ENCODE measurements around the gene HGF. TPM values are rescaled to one million over a fixed set of nuclear protein-coding genes. Genes with fewer than 3 reads are reported as not detected.

Gene HGF
- total RNA-seq, 4 donors from 2014 or later, result 1.2 to 2.2 (median 1.8) TPM

DNA sequence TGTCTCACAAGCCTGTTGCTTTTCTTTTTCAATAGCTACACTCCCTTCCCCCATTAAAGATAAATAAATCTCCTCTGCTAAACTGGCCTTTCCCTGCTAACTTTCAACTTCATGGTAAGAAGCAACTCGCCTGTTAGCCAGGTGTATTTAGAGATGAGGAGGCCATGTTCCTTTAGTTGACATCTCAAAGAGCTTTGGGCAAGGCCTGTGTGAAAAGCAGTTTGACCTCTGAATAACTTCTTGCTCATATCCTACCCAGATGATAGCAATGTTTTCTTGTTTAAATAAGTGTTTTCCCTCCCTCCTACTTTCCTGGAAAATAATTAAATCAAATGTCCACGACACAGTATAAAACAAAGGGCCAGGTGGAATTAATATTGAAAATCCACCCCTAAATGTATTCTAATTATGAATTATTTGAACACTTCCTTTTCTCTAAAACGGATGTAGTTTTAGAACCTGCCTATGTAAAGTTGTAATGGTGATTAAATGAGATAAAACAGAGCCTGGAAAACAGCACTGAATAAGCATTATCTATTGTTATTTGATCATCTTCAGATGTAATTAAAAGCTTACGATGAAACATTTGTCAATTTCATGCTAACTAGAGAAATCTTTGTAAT lies 78.5 kb downstream of the HGF start:
- no peaks in the 10 kb centered on the region for H3K27me3 ChIP-seq
- intact Hi-C loops (cut with DNase I; ENCODE audit: low total_unique reads), result no loop called here

DNA sequence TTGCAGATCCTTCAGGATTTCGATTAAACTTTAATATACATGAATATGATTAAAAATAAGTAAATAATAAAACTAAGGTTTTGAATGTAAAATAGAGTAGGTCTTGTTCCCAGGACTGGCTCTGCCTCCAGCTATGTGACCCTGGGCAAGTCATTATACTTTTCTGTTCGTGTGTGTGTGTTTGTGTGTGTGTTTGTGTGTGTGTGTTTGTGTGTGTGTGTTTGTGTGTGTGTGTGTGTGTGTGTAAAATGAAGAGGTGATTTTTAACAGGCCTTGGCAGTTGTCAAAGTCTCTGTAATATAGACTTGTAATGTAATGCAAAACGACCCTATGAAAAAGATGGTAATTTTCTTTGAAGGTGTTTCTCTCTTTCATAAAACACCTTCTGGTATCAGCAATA lies 79.2 kb downstream of the HGF start:
- WGBS, 2 donors (ENCODE audit: low coverage in 1 of 2), result 59 to 60% methylated on average over 3 of the region's 3 CpGs
- no peaks in the 10 kb centered on the region for H3K36me3 ChIP-seq
- in situ Hi-C loops (cut with MboI; ENCODE audit: low pct_ligation_motif_present in 1 of 4, low pct_unique_long_range_greater_than_20kb in 1 of 4, low sequenced_read_pairs in 3 of 4), result no loop called here
- no peak for DNase-seq
- no peak overlapping the region for H3K27ac ChIP-seq
- H3K9me3 ChIP-seq, result no peaks in the 10 kb centered on the region
- H3K4me1 ChIP-seq, result no peaks in the 10 kb centered on the region
- no peak for TF ChIP-seq EP300 (IDR thresholded peaks at IDR 0.05; ENCODE audit: low read depth)
- no peaks in the 10 kb centered on the region for H3K27me3 ChIP-seq
- intact Hi-C loops (cut with DNase I; ENCODE audit: low total_unique reads), result no loop called here
- no peak overlapping the region for H3K4me3 ChIP-seq

More for the DNA sequence above, 78.5 kb downstream of the HGF start:
- no peaks in the 10 kb centered on the region for H3K4me1 ChIP-seq
- H3K27ac ChIP-seq, result no peak overlapping the region
- in situ Hi-C loops (cut with MboI; ENCODE audit: low pct_ligation_motif_present in 1 of 4, low pct_unique_long_range_greater_than_20kb in 1 of 4, low sequenced_read_pairs in 3 of 4), result no loop called here
- H3K36me3 ChIP-seq, result no peaks in the 10 kb centered on the region
- TF ChIP-seq, protein P1, sequence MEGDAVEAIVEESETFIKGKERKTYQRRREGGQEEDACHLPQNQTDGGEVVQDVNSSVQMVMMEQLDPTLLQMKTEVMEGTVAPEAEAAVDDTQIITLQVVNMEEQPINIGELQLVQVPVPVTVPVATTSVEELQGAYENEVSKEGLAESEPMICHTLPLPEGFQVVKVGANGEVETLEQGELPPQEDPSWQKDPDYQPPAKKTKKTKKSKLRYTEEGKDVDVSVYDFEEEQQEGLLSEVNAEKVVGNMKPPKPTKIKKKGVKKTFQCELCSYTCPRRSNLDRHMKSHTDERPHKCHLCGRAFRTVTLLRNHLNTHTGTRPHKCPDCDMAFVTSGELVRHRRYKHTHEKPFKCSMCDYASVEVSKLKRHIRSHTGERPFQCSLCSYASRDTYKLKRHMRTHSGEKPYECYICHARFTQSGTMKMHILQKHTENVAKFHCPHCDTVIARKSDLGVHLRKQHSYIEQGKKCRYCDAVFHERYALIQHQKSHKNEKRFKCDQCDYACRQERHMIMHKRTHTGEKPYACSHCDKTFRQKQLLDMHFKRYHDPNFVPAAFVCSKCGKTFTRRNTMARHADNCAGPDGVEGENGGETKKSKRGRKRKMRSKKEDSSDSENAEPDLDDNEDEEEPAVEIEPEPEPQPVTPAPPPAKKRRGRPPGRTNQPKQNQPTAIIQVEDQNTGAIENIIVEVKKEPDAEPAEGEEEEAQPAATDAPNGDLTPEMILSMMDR (IDR thresholded peaks at IDR 0.05), result no peak
- TF ChIP-seq POLR2A (IDR thresholded peaks at IDR 0.05), result no peak
- TF ChIP-seq EP300 (IDR thresholded peaks at IDR 0.05; ENCODE audit: low read depth), result no peak
- TF ChIP-seq POLR2AphosphoS5 (IDR thresholded peaks at IDR 0.05), result no peak
- no peak for DNase-seq
- 63 to 90% methylated on average over 4 of the region's 4 CpGs for WGBS, 2 donors (ENCODE audit: low coverage in 1 of 2)
- no peaks in the 10 kb centered on the region for H3K9me3 ChIP-seq
- no peak overlapping the region for H3K4me3 ChIP-seq

DNA sequence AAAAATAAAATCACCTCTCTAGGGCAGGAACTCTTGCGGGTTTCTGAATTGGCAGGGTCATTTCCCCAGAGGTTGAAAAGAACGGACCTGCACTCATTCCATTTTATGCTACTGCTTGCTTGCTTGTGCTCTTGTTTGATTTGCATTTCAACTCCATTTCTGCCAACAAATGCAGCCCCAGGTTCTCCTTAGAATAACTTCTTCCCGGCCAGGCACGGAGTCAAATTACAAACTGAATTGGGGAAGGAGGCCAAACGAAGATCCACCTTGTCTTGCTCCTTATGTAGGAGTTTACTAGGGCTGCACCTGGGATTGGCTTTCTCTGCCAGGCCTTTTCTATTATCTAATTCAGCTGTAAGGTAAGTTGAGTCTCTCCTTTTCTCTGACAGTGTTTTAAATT lies 79.6 kb downstream of the HGF start:
- 58 to 67% methylated on average over 5 of the region's 5 CpGs for WGBS, 2 donors (ENCODE audit: low coverage in 1 of 2)
- H3K27ac ChIP-seq, result no peak overlapping the region
- intact Hi-C loops (cut with DNase I; ENCODE audit: low total_unique reads) (no loop called here), in situ Hi-C loops (cut with MboI; ENCODE audit: low pct_ligation_motif_present in 1 of 4, low pct_unique_long_range_greater_than_20kb in 1 of 4, low sequenced_read_pairs in 3 of 4) (no loop called here)
- no peaks in the 10 kb centered on the region for H3K27me3 ChIP-seq
- H3K4me3 ChIP-seq, result no peak overlapping the region
- DNase-seq, result no peak
- TF ChIP-seq EP300 (IDR thresholded peaks at IDR 0.05; ENCODE audit: low read depth) (no peak), POLR2AphosphoS5 (IDR thresholded peaks at IDR 0.05) (no peak), POLR2A (IDR thresholded peaks at IDR 0.05) (no peak)
- TF ChIP-seq, protein P1 (IDR thresholded peaks at IDR 0.05), result no peak
- peaks cover 0 to 3% (median 0%) of the 10 kb centered on the region in 4 donors for H3K4me1 ChIP-seq
- H3K36me3 ChIP-seq, result no peaks in the 10 kb centered on the region
- no peaks in the 10 kb centered on the region for H3K9me3 ChIP-seq

DNA sequence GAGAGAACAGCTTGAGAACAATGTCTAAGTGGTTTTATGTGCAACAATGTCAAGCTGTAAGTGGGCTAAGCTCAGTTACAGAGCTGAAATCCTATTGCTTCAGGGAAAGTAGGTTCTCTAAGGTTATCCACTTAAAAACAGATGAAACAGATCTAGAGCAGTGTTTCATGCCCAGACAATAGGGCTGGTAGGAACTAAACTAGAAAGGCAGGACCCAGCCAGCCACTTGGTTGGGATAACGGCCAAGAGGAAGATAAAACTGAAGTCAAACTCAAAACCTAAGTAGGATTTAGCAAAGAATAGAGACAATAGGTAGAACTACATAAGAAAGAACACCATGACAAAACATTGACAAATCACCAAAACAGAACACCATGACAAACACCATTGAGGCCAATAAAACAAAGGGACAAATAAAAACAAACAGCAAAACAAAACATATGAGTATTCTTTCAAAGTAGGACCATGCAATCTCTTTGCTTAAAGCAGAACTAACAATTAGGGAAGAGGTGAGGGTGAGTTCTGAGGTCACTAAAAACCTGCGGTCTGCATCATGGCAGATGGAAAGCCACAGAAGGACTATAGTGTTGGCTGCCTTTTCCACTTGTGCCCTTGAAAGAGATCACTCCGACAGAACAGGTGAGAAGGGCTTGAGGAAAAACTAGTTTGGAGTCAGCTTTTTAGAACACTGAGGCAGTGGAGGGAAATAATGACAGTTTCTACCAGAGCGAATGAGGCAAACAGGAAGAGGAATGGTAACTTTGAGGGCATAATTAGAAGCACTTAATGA lies 81.0 kb downstream of the HGF start:
- no peak for DNase-seq
- H3K9me3 ChIP-seq, result no peaks in the 10 kb centered on the region
- TF ChIP-seq, protein P1 (IDR thresholded peaks at IDR 0.05), result no peak
- no peak for TF ChIP-seq EP300 (IDR thresholded peaks at IDR 0.05; ENCODE audit: low read depth)
- TF ChIP-seq POLR2A (IDR thresholded peaks at IDR 0.05), result no peak
- no peak for TF ChIP-seq POLR2AphosphoS5 (IDR thresholded peaks at IDR 0.05)
- no peaks in the 10 kb centered on the region for H3K27me3 ChIP-seq
- H3K27ac ChIP-seq, result no peak overlapping the region
- in situ Hi-C loops (cut with MboI; ENCODE audit: low pct_ligation_motif_present in 1 of 4, low pct_unique_long_range_greater_than_20kb in 1 of 4, low sequenced_read_pairs in 3 of 4) (no loop called here), intact Hi-C loops (cut with DNase I; ENCODE audit: low total_unique reads) (no loop called here)
- no peaks in the 10 kb centered on the region for H3K36me3 ChIP-seq
- peaks cover 0 to 5% (median 0%) of the 10 kb centered on the region in 4 donors for H3K4me1 ChIP-seq
- WGBS, 2 donors (ENCODE audit: low coverage in 1 of 2), result 81 to 82% methylated on average over 3 to 4 of the region's 4 CpGs
- no peak overlapping the region for H3K4me3 ChIP-seq
